HEK293T (cell line): Measurements from ENCODE around the gene WTIP.
"Not testable (repeated sequence)": the region's sequence is repeated elsewhere in the genome, so short reads cannot be mapped to it uniquely, and the experiment has no call there.

Source experiments
- CTCF ChIA-PET: fragments of 350-600 bp; formaldehyde crosslinking; extraction: SDS; loops from one replicate; lab custom pipeline; 2021; ENCODE audit warnings: antibody characterized with exemption, inconsistent platforms; lab: Yijun Ruan, JAX
- POLR2A ChIA-PET: fragments of 350-600 bp; formaldehyde crosslinking; extraction: SDS; loops from one replicate; lab custom pipeline; 2020; ENCODE audit warnings: antibody characterized with exemption, inconsistent platforms; lab: Yijun Ruan, JAX
- DNase-seq: peaks from one replicate; pipeline ENCODE4 v3.0.0; 2012; ENCODE audit warnings: mixed read lengths; ENCODE audit errors: extremely low spot score
- ARNT ChIP-seq: fragments of 450-650 bp; IDR thresholded peaks from 2 replicates; pipeline ENCODE4 v1.6.1; 2017; ENCODE audit warnings: mild to moderate bottlenecking
- BHLHE40 ChIP-seq: fragments of 450-650 bp; IDR thresholded peaks from 2 replicates; pipeline ENCODE4 v1.6.1; 2016; ENCODE audit warnings: mild to moderate bottlenecking, moderate library complexity, borderline replicate concordance
- CTBP1 ChIP-seq: fragments of 450-650 bp; IDR thresholded peaks from 2 replicates; pipeline ENCODE4 v1.6.1; 2016; ENCODE audit warnings: borderline replicate concordance
- ELF4 ChIP-seq: fragments of 450-650 bp; IDR thresholded peaks from 2 replicates; pipeline ENCODE4 v1.6.1; 2017; ENCODE audit warnings: antibody characterized with exemption
- FOXA1 ChIP-seq: fragments of 450-650 bp; IDR thresholded peaks from 2 replicates; pipeline ENCODE4 v1.6.1; 2016; ENCODE audit warnings: mild to moderate bottlenecking
- FOXK2 ChIP-seq: fragments of 450-650 bp; IDR thresholded peaks from 2 replicates; pipeline ENCODE4 v1.6.1; 2016; ENCODE audit warnings: mild to moderate bottlenecking
- FOXM1 ChIP-seq: fragments of 450-650 bp; IDR thresholded peaks from 2 replicates; pipeline ENCODE4 v1.6.1; 2017; ENCODE audit warnings: mild to moderate bottlenecking, borderline replicate concordance
- HDGF ChIP-seq: fragments of 450-650 bp; IDR thresholded peaks from 2 replicates; pipeline ENCODE4 v1.6.1; 2017; ENCODE audit warnings: antibody characterized with exemption, borderline replicate concordance
- L3MBTL2 ChIP-seq: fragments of 450-650 bp; conservative IDR thresholded peaks from 2 replicates; pipeline ENCODE4 v1.6.1; 2016; ENCODE audit warnings: mild to moderate bottlenecking
- LEF1 ChIP-seq: fragments of 450-650 bp; IDR thresholded peaks from 2 replicates; pipeline ENCODE4 v1.6.1; 2017; ENCODE audit warnings: mild to moderate bottlenecking, borderline replicate concordance
- NFRKB ChIP-seq: fragments of 450-650 bp; IDR thresholded peaks from 2 replicates; pipeline ENCODE4 v1.6.1; 2016; ENCODE audit warnings: mild to moderate bottlenecking, moderate library complexity
- PKNOX1 ChIP-seq: fragments of 450-650 bp; IDR thresholded peaks from 2 replicates; pipeline ENCODE4 v1.6.1; 2016
- SP1 ChIP-seq: fragments of 450-650 bp; IDR thresholded peaks from 2 replicates; pipeline ENCODE4 v1.6.1; 2017
- SUZ12 ChIP-seq: fragments of 450-650 bp; IDR thresholded peaks from 2 replicates; pipeline ENCODE4 v1.6.1; 2016; ENCODE audit warnings: mild to moderate bottlenecking
- TARDBP ChIP-seq: fragments of 450-650 bp; IDR thresholded peaks from 2 replicates; pipeline ENCODE4 v1.6.1; 2016
- ZNF384 ChIP-seq: fragments of 450-650 bp; IDR thresholded peaks from 2 replicates; pipeline ENCODE4 v1.6.1; 2016

The WTIP gene

DNA sequence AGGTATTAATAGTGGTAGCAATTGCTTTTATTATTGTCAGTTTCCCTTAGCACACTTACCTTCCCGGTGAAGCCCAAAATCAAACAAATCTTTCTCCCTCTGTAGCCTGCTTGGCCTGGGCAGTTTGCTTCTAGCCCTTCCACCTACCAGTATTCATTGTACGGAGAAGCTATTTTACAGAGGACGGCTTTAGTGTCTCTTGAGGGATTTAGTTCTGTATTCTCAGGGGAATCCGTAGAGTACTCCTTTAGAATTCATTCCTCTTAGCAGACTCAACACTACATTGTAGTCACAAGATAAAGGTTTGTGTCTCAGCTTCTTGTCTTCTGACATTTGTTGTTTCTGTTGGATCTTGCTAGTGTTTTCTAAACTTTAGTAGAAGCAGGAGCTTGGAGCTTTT is 24.1 kb upstream of the WTIP start:
- ChIA-PET POLR2A (no interaction called here), CTCF (no interaction called here)
- TF ChIP-seq ZNF384 (no peak), SUZ12 (no peak), FOXA1 (no peak), FOXM1 (no peak), BHLHE40 (no peak), L3MBTL2 (no peak), CTBP1 (no peak), PKNOX1 (no peak), SP1 (no peak), NFRKB (no peak), ELF4 (no peak), HDGF (no peak), TARDBP (no peak), LEF1 (no peak), ARNT (no peak), FOXK2 (no peak)
- no peak for DNase-seq

GRCh38 chr19:34458677-34459076 is 22.9 kb upstream of the WTIP start:
- POLR2A ChIA-PET = no interaction called here
- no peak for TF ChIP-seq FOXM1
- no peak for TF ChIP-seq NFRKB
- TF ChIP-seq FOXK2 = no peak
- TF ChIP-seq CTBP1 = no peak
- TF ChIP-seq LEF1 = no peak
- no peak for TF ChIP-seq FOXA1
- no peak for TF ChIP-seq SP1
- TF ChIP-seq ARNT = no peak
- TF ChIP-seq ZNF384 = no peak
- CTCF ChIA-PET = interaction anchor here (0.7 kb wide), 1 partner anchor 956 kb away, joined by 3 read pairs; no protein-coding TSS in a partner anchor
- no peak for DNase-seq

- TF ChIP-seq ZNF384 = no peak
- no peak for TF ChIP-seq CTBP1
- TF ChIP-seq ARNT = no peak
- TF ChIP-seq PKNOX1 = no peak
- no peak for TF ChIP-seq HDGF
- no peak for TF ChIP-seq BHLHE40
- TF ChIP-seq FOXA1 = no peak
- no peak for TF ChIP-seq SUZ12
- TF ChIP-seq TARDBP = no peak
- no peak for TF ChIP-seq SP1
- ChIA-PET POLR2A (no interaction called here), CTCF (no interaction called here)
- no peak for DNase-seq
These were observed 21.9 kb upstream of the WTIP start for GRCh38 chr19:34459614-34460013.

- DNase-seq = no peak
- CTCF ChIA-PET = interaction anchor here (0.6 kb wide), 1 partner anchor 10 kb away, joined by 3 read pairs; no protein-coding TSS in a partner anchor
- TF ChIP-seq BHLHE40 (no peak), FOXK2 (no peak), FOXA1 (no peak), ZNF384 (no peak), TARDBP (no peak), CTBP1 (no peak), NFRKB (no peak), L3MBTL2 (no peak), FOXM1 (no peak), PKNOX1 (no peak), SUZ12 (no peak), ARNT (no peak), HDGF (no peak), LEF1 (no peak), SP1 (no peak), ELF4 (no peak)
- POLR2A ChIA-PET = no interaction called here
These were observed 20.0 kb upstream of the WTIP start for GRCh38 chr19:34461375-34462100.

DNA sequence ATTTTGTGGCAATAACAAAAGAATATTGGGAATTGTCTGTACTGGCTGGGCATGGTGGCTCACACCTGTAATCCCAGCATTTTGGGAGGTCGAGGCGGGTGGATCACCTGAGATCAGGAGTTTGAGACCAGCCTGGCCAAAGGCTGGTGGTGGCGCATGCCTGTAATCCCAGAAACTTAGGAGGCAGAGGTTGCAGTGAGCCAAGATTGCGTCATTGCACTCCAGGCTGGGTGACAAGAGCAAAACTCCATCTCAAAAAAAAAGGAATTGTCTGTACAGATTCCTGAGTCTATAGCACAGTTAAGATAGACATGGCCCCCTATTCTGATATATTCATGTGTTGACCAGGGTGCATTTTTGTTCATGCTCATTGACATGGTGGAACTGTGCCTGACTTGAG is 16.8 kb upstream of the WTIP start:
- DNase-seq, POLR2A ChIA-PET: not testable (repeated sequence)
- CTCF ChIA-PET = interaction anchor here (0.7 kb wide), 2 partner anchors 71 to 215 kb away, joined by 3 to 4 read pairs; no protein-coding TSS in a partner anchor

GRCh38 chr19:34468409-34468808 is 13.1 kb upstream of the WTIP start:
- no peak for DNase-seq
- POLR2A ChIA-PET = no interaction called here
- CTCF ChIA-PET = no interaction called here
- TF ChIP-seq CTBP1 = no peak

DNA sequence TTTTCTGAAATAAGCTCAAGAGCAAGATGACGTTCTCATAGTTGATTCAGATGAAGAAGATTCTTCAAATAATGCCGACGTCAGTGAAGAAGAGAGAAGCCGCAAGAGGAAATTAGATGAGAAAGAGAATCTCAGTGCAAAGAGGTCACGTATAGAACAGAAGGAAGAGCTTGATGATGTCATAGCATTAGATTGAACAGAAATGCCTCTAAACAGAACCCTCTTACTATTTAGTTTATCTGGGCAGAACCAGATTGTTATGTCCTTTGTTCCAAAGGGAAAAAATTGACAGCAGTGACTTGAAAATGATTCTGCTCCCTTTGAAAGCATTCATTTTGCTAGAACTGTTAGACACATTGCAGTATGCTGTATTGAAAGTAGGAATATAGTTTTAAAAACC is 12.5 kb upstream of the WTIP start:
- CTCF ChIA-PET, DNase-seq, POLR2A ChIA-PET: not testable (repeated sequence)
